Measurements from ENCODE around the gene FAM193A. TPM values are rescaled to one million over a fixed set of nuclear protein-coding genes. Genes with fewer than 3 reads are reported as not detected.
A peak's percentile ranks its signal among the peaks of the same experiment; 100 is the strongest.
"Not testable (repeated sequence)": the region's sequence is repeated elsewhere in the genome, so short reads cannot be mapped to it uniquely, and the experiment has no call there.

Gene FAM193A
- total and polyA plus RNA-seq, 9 donors = 12.9 to 24.2 (median 19.7) TPM

DNA sequence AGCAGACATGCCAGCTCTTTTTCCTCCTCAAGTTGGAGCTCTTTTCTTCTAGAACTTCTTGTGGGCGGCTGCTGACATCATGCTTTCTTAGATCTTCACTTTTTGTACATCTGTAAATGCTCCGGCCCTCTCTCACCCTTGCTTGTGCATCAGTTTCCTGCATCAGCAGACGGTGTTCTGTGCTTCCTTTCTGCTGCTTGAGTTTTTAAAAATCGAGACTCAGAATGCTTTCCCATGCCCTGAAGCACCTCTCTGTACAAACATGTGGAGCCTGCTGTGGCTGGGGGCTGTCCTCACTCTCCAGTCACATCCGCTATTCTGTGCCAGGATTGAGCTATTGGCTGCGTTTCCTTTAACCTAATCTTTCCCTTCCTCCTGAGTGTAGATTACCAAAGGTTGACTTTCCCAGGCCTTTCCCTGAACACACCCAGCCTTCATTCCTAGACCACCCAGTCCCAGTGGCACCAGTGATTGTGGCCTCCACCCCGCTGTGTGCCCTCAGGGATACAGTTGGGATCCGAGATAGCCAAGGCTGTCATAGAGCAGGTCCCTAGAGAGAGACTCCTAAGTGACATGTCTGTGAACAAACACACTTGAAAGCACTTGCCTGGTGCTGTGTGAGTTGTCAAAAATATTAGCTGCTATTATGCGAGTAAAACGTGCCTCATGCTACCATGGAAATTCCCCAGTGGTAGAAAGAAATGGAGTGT lies 177.8 kb downstream of the FAM193A start:
- H3K4me1 ChIP-seq (ENCODE audit: control insufficient read depth, insufficient read depth, low read length) = peaks cover 4% of the 10 kb centered on the region
- no peaks in the 10 kb centered on the region for H3K27me3 ChIP-seq (ENCODE audit: control insufficient read depth, insufficient read depth, low read length)
- peaks cover 24% of the 10 kb centered on the region for H3K36me3 ChIP-seq (ENCODE audit: control insufficient read depth, insufficient read depth, low read length)
- H3K4me3 ChIP-seq (ENCODE audit: low read length) = no peak overlapping the region
- 25% methylated on average over 7 of the region's 10 CpGs for WGBS (ENCODE audit: insufficient coverage)
- H3K9me3 ChIP-seq (replicated peaks; ENCODE audit: control insufficient read depth, low read depth, low read length) = no peaks in the 10 kb centered on the region
- DNase-seq = peak; percentile 75
- peak overlapping the region; percentile 76 for H3K27ac ChIP-seq (ENCODE audit: low read length)

GRCh38 chr4:2714918-2715317 lies 178.5 kb downstream of the FAM193A start:
- 80% methylated on average over 1 of the region's 4 CpGs for whole genome bisulfite sequencing (ENCODE audit: insufficient coverage)
- H3K4me1 ChIP-seq (ENCODE audit: control insufficient read depth, insufficient read depth, low read length) = peaks cover 4% of the 10 kb centered on the region
- no peaks in the 10 kb centered on the region for H3K9me3 ChIP-seq (replicated peaks; ENCODE audit: control insufficient read depth, low read depth, low read length)
- no peak for DNase-seq
- H3K4me3 ChIP-seq (ENCODE audit: low read length) = no peak overlapping the region
- H3K36me3 ChIP-seq (ENCODE audit: control insufficient read depth, insufficient read depth, low read length) = peaks cover 28% of the 10 kb centered on the region
- H3K27me3 ChIP-seq (ENCODE audit: control insufficient read depth, insufficient read depth, low read length) = no peaks in the 10 kb centered on the region
- no peak overlapping the region for H3K27ac ChIP-seq (ENCODE audit: low read length)

DNA sequence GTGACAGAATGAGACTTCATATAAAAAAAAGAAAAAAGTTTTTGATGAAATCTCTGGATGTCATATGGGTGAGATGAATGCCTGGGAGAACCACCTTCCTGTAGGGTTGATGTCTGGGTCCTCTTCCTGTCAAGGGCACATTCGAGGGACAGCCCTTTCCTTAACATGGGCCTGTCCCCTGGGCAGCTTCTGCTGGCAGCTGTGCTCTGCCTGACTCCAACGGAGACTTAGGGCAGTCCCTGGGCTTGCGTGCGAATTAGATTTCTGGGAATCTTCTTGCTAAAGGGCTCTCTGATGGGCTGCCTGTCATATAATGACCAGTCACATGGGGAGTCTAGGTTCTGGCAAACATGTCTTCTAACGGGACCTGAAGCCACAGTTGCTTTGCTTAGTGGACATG lies 179.0 kb downstream of the FAM193A start:
- H3K36me3 ChIP-seq (ENCODE audit: control insufficient read depth, insufficient read depth, low read length) = peaks cover 31% of the 10 kb centered on the region
- H3K4me1 ChIP-seq (ENCODE audit: control insufficient read depth, insufficient read depth, low read length) = peaks cover 4% of the 10 kb centered on the region
- WGBS (ENCODE audit: insufficient coverage) = 88% methylated on average over 4 of the region's 5 CpGs
- no peaks in the 10 kb centered on the region for H3K9me3 ChIP-seq (replicated peaks; ENCODE audit: control insufficient read depth, low read depth, low read length)
- no peak overlapping the region for H3K4me3 ChIP-seq (ENCODE audit: low read length)
- no peak overlapping the region for H3K27ac ChIP-seq (ENCODE audit: low read length)
- no peaks in the 10 kb centered on the region for H3K27me3 ChIP-seq (ENCODE audit: control insufficient read depth, insufficient read depth, low read length)
- DNase-seq = no peak

GRCh38 chr4:2716236-2716635 lies 179.8 kb downstream of the FAM193A start:
- WGBS (ENCODE audit: insufficient coverage) = 94% methylated on average over 4 of the region's 8 CpGs
- Histone ChIP-seq H3K27me3 (ENCODE audit: control insufficient read depth, insufficient read depth, low read length) (no peaks in the 10 kb centered on the region), H3K27ac (ENCODE audit: low read length) (no peak overlapping the region), H3K4me3 (ENCODE audit: low read length) (no peak overlapping the region), H3K4me1 (ENCODE audit: control insufficient read depth, insufficient read depth, low read length) (peaks cover 4% of the 10 kb centered on the region), H3K9me3 (replicated peaks; ENCODE audit: control insufficient read depth, low read depth, low read length) (no peaks in the 10 kb centered on the region), H3K36me3 (ENCODE audit: control insufficient read depth, insufficient read depth, low read length) (peaks cover 31% of the 10 kb centered on the region)
- no peak for DNase-seq

DNA sequence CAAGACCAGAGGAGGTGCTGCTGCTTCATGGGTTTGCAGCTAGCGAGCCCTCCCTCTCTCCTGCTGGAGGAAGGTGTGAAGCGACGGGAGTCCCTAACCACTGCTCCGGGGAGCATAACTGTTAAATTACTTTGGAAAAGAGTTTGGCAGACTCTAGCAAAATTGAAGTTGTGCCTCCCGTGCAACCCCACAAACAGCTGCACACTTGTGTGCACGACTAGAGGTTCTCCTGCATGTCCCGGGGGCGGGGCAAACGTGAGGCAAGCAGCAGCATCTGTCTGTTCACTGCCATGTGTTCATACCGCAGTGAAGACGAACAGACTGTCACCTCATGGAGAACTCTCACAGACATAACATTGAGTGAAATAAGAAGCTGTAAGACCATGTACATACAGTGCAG lies 185.1 kb downstream of the FAM193A start:
- Histone ChIP-seq H3K9me3 (replicated peaks; ENCODE audit: control insufficient read depth, low read depth, low read length) (no peaks in the 10 kb centered on the region), H3K27me3 (ENCODE audit: control insufficient read depth, insufficient read depth, low read length) (no peaks in the 10 kb centered on the region), H3K27ac (ENCODE audit: low read length) (no peak overlapping the region), H3K4me1 (ENCODE audit: control insufficient read depth, insufficient read depth, low read length) (peaks cover 3% of the 10 kb centered on the region), H3K4me3 (ENCODE audit: low read length) (no peak overlapping the region), H3K36me3 (ENCODE audit: control insufficient read depth, insufficient read depth, low read length) (peaks cover 43% of the 10 kb centered on the region)
- no peak for DNase-seq
- 61% methylated on average over 4 of the region's 11 CpGs for WGBS (ENCODE audit: insufficient coverage)

DNA sequence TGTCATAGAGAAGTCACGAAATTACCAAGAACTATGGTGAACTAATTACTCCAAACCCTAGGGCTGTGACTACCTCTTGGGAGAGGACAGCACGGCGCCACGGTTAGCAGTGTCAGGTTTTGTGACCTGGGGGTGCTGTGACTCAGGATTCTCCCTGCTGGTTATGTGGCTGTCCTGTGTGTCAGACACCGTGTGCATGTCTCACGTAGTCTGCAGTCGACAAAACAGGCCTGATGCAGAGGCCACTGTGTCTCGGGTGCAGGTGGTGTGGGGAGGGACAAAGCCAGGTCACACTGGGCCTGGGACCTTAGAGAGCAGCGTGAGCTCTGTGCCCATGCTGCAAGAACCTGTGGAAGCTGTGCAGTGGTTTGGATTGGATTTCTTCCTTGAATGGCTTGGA lies 185.6 kb downstream of the FAM193A start:
- Histone ChIP-seq H3K4me3 (ENCODE audit: low read length) (no peak overlapping the region), H3K36me3 (ENCODE audit: control insufficient read depth, insufficient read depth, low read length) (peaks cover 40% of the 10 kb centered on the region), H3K27ac (ENCODE audit: low read length) (no peak overlapping the region), H3K4me1 (ENCODE audit: control insufficient read depth, insufficient read depth, low read length) (peaks cover 3% of the 10 kb centered on the region), H3K9me3 (replicated peaks; ENCODE audit: control insufficient read depth, low read depth, low read length) (no peaks in the 10 kb centered on the region), H3K27me3 (ENCODE audit: control insufficient read depth, insufficient read depth, low read length) (no peaks in the 10 kb centered on the region)
- WGBS (ENCODE audit: insufficient coverage) = 89% methylated on average over 9 of the region's 9 CpGs
- DNase-seq = no peak

- H3K36me3 ChIP-seq (ENCODE audit: control insufficient read depth, insufficient read depth, low read length) = peaks cover 35% of the 10 kb centered on the region
- peaks cover 3% of the 10 kb centered on the region for H3K4me1 ChIP-seq (ENCODE audit: control insufficient read depth, insufficient read depth, low read length)
- DNase-seq = no peak
- H3K27ac ChIP-seq (ENCODE audit: low read length) = no peak overlapping the region
- H3K4me3 ChIP-seq (ENCODE audit: low read length) = no peak overlapping the region
- no peaks in the 10 kb centered on the region for H3K27me3 ChIP-seq (ENCODE audit: control insufficient read depth, insufficient read depth, low read length)
- H3K9me3 ChIP-seq (replicated peaks; ENCODE audit: control insufficient read depth, low read depth, low read length) = no peaks in the 10 kb centered on the region
- WGBS (ENCODE audit: insufficient coverage) = 60% methylated on average over 1 of the region's 3 CpGs
These were observed 187.3 kb downstream of the FAM193A start for GRCh38 chr4:2723751-2724150.

DNA sequence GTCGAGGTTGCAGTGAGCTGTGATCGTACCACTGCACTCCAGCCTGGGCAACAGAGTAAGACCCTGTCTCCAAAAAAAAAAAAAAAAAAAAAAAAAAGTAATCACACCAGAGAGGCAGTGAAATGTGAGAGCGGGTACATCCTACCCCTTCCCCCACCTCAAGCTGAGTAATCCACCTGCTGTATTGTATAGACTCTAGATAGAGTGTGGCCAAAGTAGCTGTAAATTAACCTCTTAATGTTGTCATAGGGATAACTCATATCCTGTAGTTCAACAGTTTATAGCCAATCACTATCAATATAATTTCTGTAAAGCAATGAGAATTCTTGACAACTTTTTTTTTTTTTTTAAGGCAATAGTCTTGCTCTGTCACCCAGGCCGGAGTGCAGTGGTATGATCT lies 188.9 kb downstream of the FAM193A start:
- Histone ChIP-seq H3K27me3 (ENCODE audit: control insufficient read depth, insufficient read depth, low read length) (no peaks in the 10 kb centered on the region), H3K4me1 (ENCODE audit: control insufficient read depth, insufficient read depth, low read length) (peaks cover 3% of the 10 kb centered on the region), H3K36me3 (ENCODE audit: control insufficient read depth, insufficient read depth, low read length) (peaks cover 42% of the 10 kb centered on the region), H3K27ac (ENCODE audit: low read length) (no peak overlapping the region), H3K4me3 (ENCODE audit: low read length) (no peak overlapping the region), H3K9me3 (replicated peaks; ENCODE audit: control insufficient read depth, low read depth, low read length) (no peaks in the 10 kb centered on the region)
- WGBS (ENCODE audit: insufficient coverage) = no CpG with 5 or more reads among the region's 4 CpGs
- DNase-seq = no peak

DNA sequence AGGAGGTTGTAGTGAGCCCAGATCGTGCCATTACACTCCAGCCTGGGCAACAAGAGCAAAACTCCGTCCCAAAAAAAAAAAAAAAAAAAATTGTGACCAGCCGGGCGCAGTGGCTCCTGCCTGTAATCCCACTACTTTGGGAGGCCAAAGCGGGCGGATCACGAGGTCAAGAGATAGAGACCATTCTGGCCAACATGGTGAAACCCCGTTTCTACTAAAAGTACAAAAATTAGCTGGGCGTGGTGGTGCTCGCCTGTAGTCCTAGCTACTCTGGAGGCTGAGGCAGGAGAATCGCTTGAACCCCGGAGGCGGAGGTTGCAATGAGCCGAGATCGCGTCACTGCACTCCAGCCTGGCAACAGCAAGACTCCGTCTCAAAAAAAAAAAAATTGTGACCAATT lies 190.4 kb downstream of the FAM193A start:
- WGBS (ENCODE audit: insufficient coverage) = 91% methylated on average over 16 of the region's 17 CpGs
- not testable (repeated sequence) for H3K27me3 ChIP-seq (ENCODE audit: control insufficient read depth, insufficient read depth, low read length); H3K27ac ChIP-seq (ENCODE audit: low read length); H3K4me1 ChIP-seq (ENCODE audit: control insufficient read depth, insufficient read depth, low read length); H3K9me3 ChIP-seq (replicated peaks; ENCODE audit: control insufficient read depth, low read depth, low read length); DNase-seq; H3K4me3 ChIP-seq (ENCODE audit: low read length)
- H3K36me3 ChIP-seq (ENCODE audit: control insufficient read depth, insufficient read depth, low read length) = peaks cover 42% of the 10 kb centered on the region

DNA sequence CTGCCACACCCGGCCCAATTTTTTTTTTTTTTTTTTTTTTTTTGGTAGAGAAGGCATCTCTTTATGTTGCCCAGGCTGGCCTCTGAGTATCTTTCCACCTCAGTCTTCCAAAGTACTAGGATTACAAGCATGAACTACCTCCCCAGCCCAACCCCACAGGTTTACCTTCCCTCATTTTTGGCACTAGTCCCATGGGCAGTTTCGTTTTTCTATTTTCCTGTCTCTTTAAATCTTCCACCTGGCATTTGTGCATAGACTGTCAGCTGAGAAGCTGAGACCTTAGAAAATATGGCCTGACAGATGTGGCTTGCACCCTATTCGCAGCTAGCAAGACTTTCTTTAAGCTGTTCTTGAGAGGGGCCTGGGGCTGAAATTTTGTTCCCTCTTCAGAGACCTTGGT lies 191.8 kb downstream of the FAM193A start:
- Histone ChIP-seq H3K4me3 (ENCODE audit: low read length) (no peak overlapping the region), H3K9me3 (replicated peaks; ENCODE audit: control insufficient read depth, low read depth, low read length) (no peaks in the 10 kb centered on the region), H3K27ac (ENCODE audit: low read length) (no peak overlapping the region), H3K4me1 (ENCODE audit: control insufficient read depth, insufficient read depth, low read length) (no peaks in the 10 kb centered on the region), H3K36me3 (ENCODE audit: control insufficient read depth, insufficient read depth, low read length) (peaks cover 47% of the 10 kb centered on the region), H3K27me3 (ENCODE audit: control insufficient read depth, insufficient read depth, low read length) (no peaks in the 10 kb centered on the region)
- WGBS (ENCODE audit: insufficient coverage) = 64% methylated on average over 2 of the region's 3 CpGs
- DNase-seq = no peak

All from muscle of leg (tissue), 11 donors.